WTC11 (cell line): ENCODE results near the gene LARGE1. TPM values are rescaled to one million over a fixed set of nuclear protein-coding genes. Genes with fewer than 3 reads are reported as not detected.
A peak's percentile ranks its signal among the peaks of the same experiment; 100 is the strongest.

Experiments
- ATAC-seq: fragments of 200-7000 bp; cut with Tn5 transposase; 2 replicates; pipeline ENCODE4 v1.10.0; 2021; ENCODE audit warnings: mild to moderate bottlenecking, moderate library complexity
- CTCF ChIA-PET: fragments of 300-600 bp; sonication (Branson Sonifier 250); formaldehyde crosslinking; loops from one replicate; lab custom pipeline; 2021; ENCODE audit warnings: antibody characterized with exemption; lab: Charles Lee
- POLR2A ChIA-PET: fragments of 350-600 bp; sonication (Branson Sonifier 250); formaldehyde crosslinking; loops from one replicate; lab custom pipeline; 2021; ENCODE audit warnings: antibody characterized with exemption; lab: Charles Lee
- DNase-seq: peaks from one replicate; pipeline ENCODE4 v3.0.0; 2021; ENCODE audit warnings: low spot score
- H3K27ac Mint-ChIP-seq: 2 replicates; pipeline ENCODE4 v1.8.0; 2021; ENCODE audit warnings: mixed read lengths
- H3K27me3 Mint-ChIP-seq: 2 replicates; pipeline ENCODE4 v1.8.0; 2021; ENCODE audit warnings: low read depth, mild to moderate bottlenecking, moderate library complexity, mixed read lengths
- H3K36me3 Mint-ChIP-seq: 2 replicates; pipeline ENCODE4 v1.8.0; 2021; ENCODE audit warnings: mixed read lengths
- H3K4me1 Mint-ChIP-seq: 2 replicates; pipeline ENCODE4 v1.8.0; 2022; ENCODE audit warnings: mixed read lengths
- H3K4me3 Mint-ChIP-seq: 2 replicates; pipeline ENCODE4 v1.8.0; 2021; ENCODE audit warnings: mild to moderate bottlenecking, moderate library complexity, mixed read lengths
- H3K9me3 Mint-ChIP-seq: 2 replicates; pipeline ENCODE4 v1.8.0; 2021; ENCODE audit warnings: mixed read lengths
- ATF1 ChIP-seq: sonication (generic); formaldehyde crosslinking; IDR thresholded peaks from 2 replicates; pipeline ENCODE4 v1.8.1; 2023; ENCODE audit warnings: mild to moderate bottlenecking, moderate library complexity, missing genetic modification reagents
- ETV6 ChIP-seq: sonication (generic); formaldehyde crosslinking; IDR thresholded peaks from 2 replicates; pipeline ENCODE4 v1.8.1; 2022; ENCODE audit warnings: mild to moderate bottlenecking, missing genetic modification reagents
- GABPB1 ChIP-seq: sonication (generic); formaldehyde crosslinking; IDR thresholded peaks from 2 replicates; pipeline ENCODE4 v1.8.1; 2023; ENCODE audit warnings: mild to moderate bottlenecking, missing genetic modification reagents
- GTF2I ChIP-seq: fragments of 250-450 bp; sonication (Bioruptor Pico); conservative IDR thresholded peaks from 2 replicates; pipeline ENCODE4 v1.4.0; 2021; ENCODE audit warnings: mild to moderate bottlenecking
- HMGA2 ChIP-seq: fragments of 250-450 bp; sonication (Bioruptor Pico); IDR thresholded peaks from 2 replicates; pipeline ENCODE4 v1.4.0; 2021; ENCODE audit warnings: mild to moderate bottlenecking, moderate library complexity
- KAT7 ChIP-seq: sonication (generic); formaldehyde crosslinking; IDR thresholded peaks from 2 replicates; pipeline ENCODE4 v1.8.1; 2023; ENCODE audit warnings: missing genetic modification reagents, mild to moderate bottlenecking, borderline replicate concordance
- MYBL2 ChIP-seq: sonication (generic); formaldehyde crosslinking; IDR thresholded peaks from 2 replicates; pipeline ENCODE4 v1.8.1; 2023; ENCODE audit warnings: mild to moderate bottlenecking, moderate library complexity, missing genetic modification reagents
- NR1H2 ChIP-seq: sonication (generic); formaldehyde crosslinking; IDR thresholded peaks from 2 replicates; pipeline ENCODE4 v1.9.0; 2021; ENCODE audit warnings: mild to moderate bottlenecking, moderate library complexity, missing genetic modification reagents
- PRRX2 ChIP-seq: fragments of 250-450 bp; sonication (Bioruptor Pico); IDR thresholded peaks from 2 replicates; pipeline ENCODE4 v1.8.0; 2021; ENCODE audit warnings: mild to moderate bottlenecking
- SOX15 ChIP-seq: fragments of 250-450 bp; sonication (Bioruptor Pico); IDR thresholded peaks from 2 replicates; pipeline ENCODE4 v1.9.0; 2021; ENCODE audit warnings: mild to moderate bottlenecking
- TP53 ChIP-seq: sonication (generic); formaldehyde crosslinking; IDR thresholded peaks from 2 replicates; pipeline ENCODE4 v1.8.1; 2023; ENCODE audit warnings: mild to moderate bottlenecking, missing genetic modification reagents
- ZBTB21 ChIP-seq: sonication (generic); formaldehyde crosslinking; IDR thresholded peaks from 2 replicates; pipeline ENCODE4 v1.8.1; 2023; ENCODE audit warnings: mild to moderate bottlenecking, missing genetic modification reagents, borderline replicate concordance
- ZNF138 ChIP-seq: sonication (generic); formaldehyde crosslinking; conservative IDR thresholded peaks from 2 replicates; pipeline ENCODE4 v1.8.1; 2022; ENCODE audit warnings: mild to moderate bottlenecking, moderate library complexity, missing genetic modification reagents
- ZNF317 ChIP-seq: sonication (generic); formaldehyde crosslinking; IDR thresholded peaks from 2 replicates; pipeline ENCODE4 v1.8.1; 2023; ENCODE audit warnings: low read depth, mild to moderate bottlenecking, moderate library complexity, missing genetic modification reagents, borderline replicate concordance
- ZNF423 ChIP-seq: fragments of 250-450 bp; sonication (Bioruptor Pico); IDR thresholded peaks from 2 replicates; pipeline ENCODE4 v2.1.2; 2022; ENCODE audit warnings: mild to moderate bottlenecking, moderate library complexity
- total RNA-seq: library from RNA; stranded (reverse); gene quantifications from 3 replicates; pipeline ENCODE4 v1.2.3, GENCODE V29; 2021
- TF ChIP-seq, protein P1 (sequence below): fragments of 250-450 bp; sonication (Bioruptor Pico); IDR thresholded peaks from 2 replicates; pipeline ENCODE4 v2.1.2; 2022; ENCODE audit warnings: mild to moderate bottlenecking, moderate library complexity
- TF ChIP-seq, protein P2 (sequence below): sonication (generic); formaldehyde crosslinking; IDR thresholded peaks from 2 replicates; pipeline ENCODE4 v1.8.1; 2023; ENCODE audit warnings: mild to moderate bottlenecking, missing genetic modification reagents
- TF ChIP-seq, protein P3 (sequence below): sonication (generic); formaldehyde crosslinking; IDR thresholded peaks from 2 replicates; pipeline ENCODE4 v1.8.1; 2023; ENCODE audit warnings: mild to moderate bottlenecking, missing genetic modification reagents
- TF ChIP-seq, protein P4 (sequence below): fragments of 250-450 bp; sonication (Bioruptor Pico); conservative IDR thresholded peaks from 2 replicates; pipeline ENCODE4 v1.9.0; 2021; ENCODE audit warnings: mild to moderate bottlenecking
- TF ChIP-seq, protein P5 (sequence below): sonication (generic); formaldehyde crosslinking; conservative IDR thresholded peaks from 2 replicates; pipeline ENCODE4 v1.8.1; 2022; ENCODE audit warnings: mild to moderate bottlenecking, missing genetic modification reagents
- TF ChIP-seq, protein P6 (sequence below): sonication (generic); formaldehyde crosslinking; IDR thresholded peaks from 2 replicates; pipeline ENCODE4 v1.8.0; 2023; ENCODE audit warnings: mild to moderate bottlenecking, missing genetic modification reagents

Gene LARGE1
- total RNA-seq, 1 experiment from 2014 or later = 72.6 TPM

DNA sequence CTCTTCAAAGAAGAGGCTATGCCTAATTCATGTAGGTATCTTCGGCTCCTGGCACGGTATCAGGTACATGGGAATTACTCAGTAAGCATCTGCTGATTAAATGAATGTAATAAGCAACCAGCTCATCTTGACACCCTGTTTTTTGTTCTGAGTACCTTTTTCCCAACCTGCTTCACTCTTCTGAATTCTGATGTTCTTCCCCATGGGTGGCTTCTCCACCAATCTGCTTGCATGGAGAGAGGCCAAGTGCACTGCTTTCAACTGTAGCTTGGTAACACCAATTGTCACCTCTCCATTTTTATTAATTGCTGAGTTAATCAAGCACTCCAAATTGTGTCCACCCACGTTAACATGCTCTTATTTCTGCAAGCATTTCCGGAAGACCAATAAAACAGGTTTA, 40.5 kb downstream of the LARGE1 start:
- ChIA-PET CTCF (no interaction called here), POLR2A (no interaction called here)
- H3K27me3 Mint-ChIP-seq = no peaks in the 10 kb centered on the region
- peaks cover 80% of the 10 kb centered on the region for H3K4me1 Mint-ChIP-seq
- H3K27ac Mint-ChIP-seq = peak overlapping the region; percentile 12; the same call in 1 of the 2 replicates
- DNase-seq = no peak
- H3K9me3 Mint-ChIP-seq = no peaks in the 10 kb centered on the region
- TF ChIP-seq GABPB1 = no peak
- TF ChIP-seq, all 79 proteins: peak for 0
- Mint-ChIP-seq H3K4me3 (no peak overlapping the region), H3K36me3 (no peaks in the 10 kb centered on the region)
- no peak for ATAC-seq

DNA sequence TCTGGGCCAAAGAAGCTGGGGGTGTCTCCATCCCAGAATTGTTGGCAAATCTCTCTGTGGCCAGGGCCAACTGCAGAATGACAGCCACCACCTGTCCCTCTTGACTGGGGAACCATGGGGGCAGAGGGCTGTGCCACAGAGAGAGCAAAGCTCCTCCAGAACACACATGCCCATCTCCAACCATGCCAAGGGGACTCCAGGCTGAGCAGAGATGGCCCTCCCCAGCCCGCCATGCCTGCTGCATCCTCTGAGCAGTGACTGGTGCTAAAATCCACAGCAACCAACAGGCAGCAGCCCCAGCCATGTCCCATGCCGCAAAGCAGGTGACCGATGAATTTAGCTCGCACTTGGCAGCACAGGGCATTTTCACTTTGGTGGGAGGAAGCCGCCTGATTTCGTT, 45.0 kb downstream of the LARGE1 start:
- TF ChIP-seq, protein P1, sequence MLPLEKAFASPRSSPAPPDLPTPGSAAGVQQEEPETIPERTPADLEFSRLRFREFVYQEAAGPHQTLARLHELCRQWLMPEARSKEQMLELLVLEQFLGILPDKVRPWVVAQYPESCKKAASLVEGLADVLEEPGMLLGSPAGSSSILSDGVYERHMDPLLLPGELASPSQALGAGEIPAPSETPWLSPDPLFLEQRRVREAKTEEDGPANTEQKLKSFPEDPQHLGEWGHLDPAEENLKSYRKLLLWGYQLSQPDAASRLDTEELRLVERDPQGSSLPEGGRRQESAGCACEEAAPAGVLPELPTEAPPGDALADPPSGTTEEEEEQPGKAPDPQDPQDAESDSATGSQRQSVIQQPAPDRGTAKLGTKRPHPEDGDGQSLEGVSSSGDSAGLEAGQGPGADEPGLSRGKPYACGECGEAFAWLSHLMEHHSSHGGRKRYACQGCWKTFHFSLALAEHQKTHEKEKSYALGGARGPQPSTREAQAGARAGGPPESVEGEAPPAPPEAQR (CRISPR knock-in tag) = no peak
- TF ChIP-seq KAT7 (no peak), ETV6 (CRISPR knock-in tag) (no peak), ZNF423 (CRISPR knock-in tag) (no peak), ATF1 (no peak), PRRX2 (CRISPR knock-in tag) (no peak), ZNF317 (no peak)
- TF ChIP-seq, protein P2, sequence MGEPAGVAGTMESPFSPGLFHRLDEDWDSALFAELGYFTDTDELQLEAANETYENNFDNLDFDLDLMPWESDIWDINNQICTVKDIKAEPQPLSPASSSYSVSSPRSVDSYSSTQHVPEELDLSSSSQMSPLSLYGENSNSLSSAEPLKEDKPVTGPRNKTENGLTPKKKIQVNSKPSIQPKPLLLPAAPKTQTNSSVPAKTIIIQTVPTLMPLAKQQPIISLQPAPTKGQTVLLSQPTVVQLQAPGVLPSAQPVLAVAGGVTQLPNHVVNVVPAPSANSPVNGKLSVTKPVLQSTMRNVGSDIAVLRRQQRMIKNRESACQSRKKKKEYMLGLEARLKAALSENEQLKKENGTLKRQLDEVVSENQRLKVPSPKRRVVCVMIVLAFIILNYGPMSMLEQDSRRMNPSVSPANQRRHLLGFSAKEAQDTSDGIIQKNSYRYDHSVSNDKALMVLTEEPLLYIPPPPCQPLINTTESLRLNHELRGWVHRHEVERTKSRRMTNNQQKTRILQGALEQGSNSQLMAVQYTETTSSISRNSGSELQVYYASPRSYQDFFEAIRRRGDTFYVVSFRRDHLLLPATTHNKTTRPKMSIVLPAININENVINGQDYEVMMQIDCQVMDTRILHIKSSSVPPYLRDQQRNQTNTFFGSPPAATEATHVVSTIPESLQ (CRISPR knock-in tag) = no peak
- TF ChIP-seq, protein P3, sequence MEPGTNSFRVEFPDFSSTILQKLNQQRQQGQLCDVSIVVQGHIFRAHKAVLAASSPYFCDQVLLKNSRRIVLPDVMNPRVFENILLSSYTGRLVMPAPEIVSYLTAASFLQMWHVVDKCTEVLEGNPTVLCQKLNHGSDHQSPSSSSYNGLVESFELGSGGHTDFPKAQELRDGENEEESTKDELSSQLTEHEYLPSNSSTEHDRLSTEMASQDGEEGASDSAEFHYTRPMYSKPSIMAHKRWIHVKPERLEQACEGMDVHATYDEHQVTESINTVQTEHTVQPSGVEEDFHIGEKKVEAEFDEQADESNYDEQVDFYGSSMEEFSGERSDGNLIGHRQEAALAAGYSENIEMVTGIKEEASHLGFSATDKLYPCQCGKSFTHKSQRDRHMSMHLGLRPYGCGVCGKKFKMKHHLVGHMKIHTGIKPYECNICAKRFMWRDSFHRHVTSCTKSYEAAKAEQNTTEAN = no peak
- no peak; the same call in 1 of the 2 replicates for ATAC-seq
- Mint-ChIP-seq H3K9me3 (no peaks in the 10 kb centered on the region), H3K27ac (no peak overlapping the region), H3K4me1 (peaks cover 73% of the 10 kb centered on the region), H3K36me3 (no peaks in the 10 kb centered on the region), H3K27me3 (no peaks in the 10 kb centered on the region), H3K4me3 (no peak overlapping the region)
- CTCF ChIA-PET = interaction anchor here (1.1 kb wide), 1 partner anchor 21 kb away, joined by 5 read pairs; no protein-coding TSS in a partner anchor
- POLR2A ChIA-PET = no interaction called here
- no peak for DNase-seq

DNA sequence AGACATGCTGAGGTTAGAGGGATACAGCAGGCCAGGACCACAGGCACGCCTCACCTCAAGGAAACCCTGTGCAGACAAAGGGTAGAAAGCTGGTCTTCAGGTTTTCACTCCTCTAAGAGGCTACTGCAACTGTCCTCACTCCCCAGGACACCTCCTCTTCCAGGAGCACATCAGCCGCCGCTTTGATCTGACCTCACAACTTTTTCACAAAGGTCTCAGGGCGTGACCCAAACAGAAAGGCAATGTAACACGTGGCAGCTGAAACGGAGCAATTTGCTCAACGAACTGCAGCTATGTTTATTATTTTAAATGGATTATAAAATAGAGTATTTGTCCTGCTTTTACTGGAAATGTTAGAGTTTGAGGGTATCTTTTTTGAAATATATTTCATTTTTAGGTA, 46.1 kb downstream of the LARGE1 start:
- peak; percentile 19; the same call in 1 of the 2 replicates for ATAC-seq
- DNase-seq = no peak
- CTCF ChIA-PET = interaction anchor here (1.0 kb wide), 1 partner anchor 52 kb away, joined by 3 read pairs; no protein-coding TSS in a partner anchor
- POLR2A ChIA-PET = no interaction called here
- Mint-ChIP-seq H3K9me3 (no peaks in the 10 kb centered on the region), H3K4me1 (peaks cover 76% of the 10 kb centered on the region), H3K36me3 (no peaks in the 10 kb centered on the region), H3K27me3 (no peaks in the 10 kb centered on the region), H3K27ac (0 out of 2 replicates have a peak overlapping the region, but pooled peaks have one; percentile 14), H3K4me3 (no peak overlapping the region)
- TF ChIP-seq, protein P4, sequence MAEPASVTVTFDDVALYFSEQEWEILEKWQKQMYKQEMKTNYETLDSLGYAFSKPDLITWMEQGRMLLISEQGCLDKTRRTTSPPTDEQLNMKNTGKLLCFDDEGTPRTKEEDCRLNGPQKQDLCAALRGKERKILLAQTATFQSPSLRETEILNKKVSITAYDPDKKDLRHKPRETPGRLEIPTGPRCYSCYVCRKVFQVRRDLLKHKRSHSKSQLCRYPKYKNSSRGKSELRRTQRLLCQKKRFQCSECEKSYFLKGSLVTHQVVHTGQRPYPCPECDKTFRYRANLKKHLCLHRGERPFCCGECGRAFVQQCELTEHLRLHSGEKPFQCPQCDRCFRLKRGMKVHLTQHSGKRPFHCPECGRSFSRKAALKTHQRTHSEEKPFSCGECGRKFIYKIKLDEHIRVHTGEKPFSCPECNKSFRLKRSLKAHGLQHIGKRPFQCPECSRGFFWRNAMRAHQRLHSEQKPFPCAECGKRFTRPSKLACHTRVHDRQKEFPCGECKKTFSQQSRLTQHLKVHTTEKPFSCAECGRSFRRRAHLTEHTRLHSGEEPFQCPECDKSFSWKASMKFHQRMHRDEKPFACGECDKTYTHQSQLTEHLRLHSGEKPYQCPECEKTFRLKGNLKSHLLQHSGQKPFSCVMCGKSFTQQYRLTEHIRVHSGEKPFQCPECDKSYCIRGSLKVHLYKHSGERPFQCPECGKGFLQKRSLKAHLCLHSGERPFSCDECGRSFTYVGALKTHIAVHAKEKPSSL = no peak
- TF ChIP-seq NR1H2 (CRISPR knock-in tag) = no peak
- no peak for TF ChIP-seq MYBL2 (CRISPR knock-in tag)
- no peak for TF ChIP-seq TP53 (CRISPR knock-in tag)
- no peak for TF ChIP-seq SOX15 (CRISPR knock-in tag)
- TF ChIP-seq HMGA2 (CRISPR knock-in tag) = no peak
- TF ChIP-seq, protein P5, sequence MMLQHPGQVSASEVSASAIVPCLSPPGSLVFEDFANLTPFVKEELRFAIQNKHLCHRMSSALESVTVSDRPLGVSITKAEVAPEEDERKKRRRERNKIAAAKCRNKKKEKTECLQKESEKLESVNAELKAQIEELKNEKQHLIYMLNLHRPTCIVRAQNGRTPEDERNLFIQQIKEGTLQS (CRISPR knock-in tag) = no peak
- TF ChIP-seq ZNF423 (CRISPR knock-in tag) = no peak
- TF ChIP-seq, protein P6, sequence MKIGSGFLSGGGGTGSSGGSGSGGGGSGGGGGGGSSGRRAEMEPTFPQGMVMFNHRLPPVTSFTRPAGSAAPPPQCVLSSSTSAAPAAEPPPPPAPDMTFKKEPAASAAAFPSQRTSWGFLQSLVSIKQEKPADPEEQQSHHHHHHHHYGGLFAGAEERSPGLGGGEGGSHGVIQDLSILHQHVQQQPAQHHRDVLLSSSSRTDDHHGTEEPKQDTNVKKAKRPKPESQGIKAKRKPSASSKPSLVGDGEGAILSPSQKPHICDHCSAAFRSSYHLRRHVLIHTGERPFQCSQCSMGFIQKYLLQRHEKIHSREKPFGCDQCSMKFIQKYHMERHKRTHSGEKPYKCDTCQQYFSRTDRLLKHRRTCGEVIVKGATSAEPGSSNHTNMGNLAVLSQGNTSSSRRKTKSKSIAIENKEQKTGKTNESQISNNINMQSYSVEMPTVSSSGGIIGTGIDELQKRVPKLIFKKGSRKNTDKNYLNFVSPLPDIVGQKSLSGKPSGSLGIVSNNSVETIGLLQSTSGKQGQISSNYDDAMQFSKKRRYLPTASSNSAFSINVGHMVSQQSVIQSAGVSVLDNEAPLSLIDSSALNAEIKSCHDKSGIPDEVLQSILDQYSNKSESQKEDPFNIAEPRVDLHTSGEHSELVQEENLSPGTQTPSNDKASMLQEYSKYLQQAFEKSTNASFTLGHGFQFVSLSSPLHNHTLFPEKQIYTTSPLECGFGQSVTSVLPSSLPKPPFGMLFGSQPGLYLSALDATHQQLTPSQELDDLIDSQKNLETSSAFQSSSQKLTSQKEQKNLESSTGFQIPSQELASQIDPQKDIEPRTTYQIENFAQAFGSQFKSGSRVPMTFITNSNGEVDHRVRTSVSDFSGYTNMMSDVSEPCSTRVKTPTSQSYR (CRISPR knock-in tag) = no peak
- no peak for TF ChIP-seq GTF2I (CRISPR knock-in tag)
- TF ChIP-seq ZBTB21 (CRISPR knock-in tag) = no peak
- TF ChIP-seq ZNF138 (CRISPR knock-in tag) = no peak
- TF ChIP-seq, protein P3 = no peak
